ENCODE data around the gene ALAS1. TPM values are rescaled to one million over a fixed set of nuclear protein-coding genes. Genes with fewer than 3 reads are reported as not detected.

Gene ALAS1
- total and polyA plus RNA-seq, 2 experiments from 2014 or later = 85.3 to 90.1 TPM

GRCh38 chr3:52233968-52234367, 36.0 kb downstream of the ALAS1 start:
- Histone ChIP-seq H3K9me3 (ENCODE audit: low read depth) (no peaks in the 10 kb centered on the region), H3K4me3 (no peak overlapping the region), H2AFZ (no peak overlapping the region), H3K27ac (no peak overlapping the region), H3K36me3 (replicated peaks; ENCODE audit: insufficient read depth, low read depth) (no peaks in the 10 kb centered on the region), H3K27me3 (no peaks in the 10 kb centered on the region), H3K4me1 (ENCODE audit: insufficient read depth) (peaks cover 17% of the 10 kb centered on the region), H3K79me2 (peaks cover 38% of the 10 kb centered on the region), H3K4me2 (no peak overlapping the region), H4K20me1 (ENCODE audit: insufficient read depth, poor library complexity, severe bottlenecking) (peaks cover 7% of the 10 kb centered on the region), H3K9me2 (replicated peaks; ENCODE audit: insufficient read depth) (no peaks in the 10 kb centered on the region)
- no peak for DNase-seq (ENCODE audit: low spot score)
- WGBS (ENCODE audit: low lambda C conversion rate, missing lambda C conversion rate) = 94% methylated on average over 3 of the region's 3 CpGs
- TF ChIP-seq EZH2 (IDR thresholded peaks at IDR 0.05; ENCODE audit: borderline replicate concordance) (no peak), CTCF (IDR thresholded peaks at IDR 0.05; ENCODE audit: poor library complexity) (no peak)

- Histone ChIP-seq H3K79me2 (peaks cover 40% of the 10 kb centered on the region), H3K4me2 (no peak overlapping the region), H3K4me1 (ENCODE audit: insufficient read depth) (peaks cover 20% of the 10 kb centered on the region), H4K20me1 (ENCODE audit: insufficient read depth, poor library complexity, severe bottlenecking) (peaks cover 7% of the 10 kb centered on the region), H3K4me3 (no peak overlapping the region), H3K9me2 (replicated peaks; ENCODE audit: insufficient read depth) (no peaks in the 10 kb centered on the region), H3K36me3 (replicated peaks; ENCODE audit: insufficient read depth, low read depth) (no peaks in the 10 kb centered on the region), H3K9me3 (ENCODE audit: low read depth) (no peaks in the 10 kb centered on the region), H3K27me3 (no peaks in the 10 kb centered on the region), H2AFZ (no peak overlapping the region), H3K27ac (no peak overlapping the region)
- TF ChIP-seq CTCF (IDR thresholded peaks at IDR 0.05; ENCODE audit: poor library complexity) = no peak
- TF ChIP-seq EZH2phosphoT487 (IDR thresholded peaks at IDR 0.05; ENCODE audit: low read depth, severe bottlenecking, unreplicated experiment) = no peak
- TF ChIP-seq EZH2 (IDR thresholded peaks at IDR 0.05; ENCODE audit: borderline replicate concordance) = no peak
- WGBS (ENCODE audit: low lambda C conversion rate, missing lambda C conversion rate) = 92% methylated on average over 14 of the region's 15 CpGs
- no peak for DNase-seq (ENCODE audit: low spot score)
Measured at GRCh38 chr3:52234516-52235447, 36.8 kb downstream of the ALAS1 start.

- Histone ChIP-seq H3K4me2 (no peak overlapping the region), H3K9me3 (ENCODE audit: low read depth) (no peaks in the 10 kb centered on the region), H3K4me1 (ENCODE audit: insufficient read depth) (peaks cover 26% of the 10 kb centered on the region), H2AFZ (no peak overlapping the region), H3K9me2 (replicated peaks; ENCODE audit: insufficient read depth) (no peaks in the 10 kb centered on the region), H3K27me3 (no peaks in the 10 kb centered on the region), H4K20me1 (ENCODE audit: insufficient read depth, poor library complexity, severe bottlenecking) (peaks cover 7% of the 10 kb centered on the region), H3K27ac (no peak overlapping the region), H3K36me3 (replicated peaks; ENCODE audit: insufficient read depth, low read depth) (no peaks in the 10 kb centered on the region), H3K79me2 (peaks cover 43% of the 10 kb centered on the region), H3K4me3 (no peak overlapping the region)
- no peak for DNase-seq (ENCODE audit: low spot score)
- WGBS (ENCODE audit: low lambda C conversion rate, missing lambda C conversion rate) = 83% methylated on average over 5 of the region's 5 CpGs
- TF ChIP-seq EZH2 (IDR thresholded peaks at IDR 0.05; ENCODE audit: borderline replicate concordance) (no peak), EZH2phosphoT487 (IDR thresholded peaks at IDR 0.05; ENCODE audit: low read depth, severe bottlenecking, unreplicated experiment) (no peak), CTCF (IDR thresholded peaks at IDR 0.05; ENCODE audit: poor library complexity) (no peak)
Measured at GRCh38 chr3:52236424-52236886, 38.5 kb downstream of the ALAS1 start.
